Left colon (tissue), 2 donors: ENCODE measurements around the gene VWA7. TPM values are rescaled to one million over a fixed set of nuclear protein-coding genes. Genes with fewer than 3 reads are reported as not detected.
"Not testable (repeated sequence)": the region's sequence is repeated elsewhere in the genome, so short reads cannot be mapped to it uniquely, and the experiment has no call there.

Experiments used
- ATAC-seq: fragments of 200-7000 bp; cut with Tn5 transposase; one replicate; pipeline ENCODE4 v1.9.1; 2020; ENCODE audit warnings: mild to moderate bottlenecking, moderate library complexity
- DNase-seq, 2 donors: peaks; one replicate each; pipeline ENCODE4 v3.0.0-alpha.2; 2020
- intact Hi-C, 2 donors: fragments of 100-400 bp; cut with DNase I in 1 of 2; cut with micrococcal nuclease in 1 of 2; formaldehyde crosslinking; loops; one replicate each; pipeline versions ENCODE4 v1.11.2 to v1.14.0; 2022; cut with DNase I, micrococcal nuclease
- long read RNA-seq: library from polyadenylated mRNA; unstranded; transcript quantifications from one replicate; pipeline ENCODE4 v2.0.0, GENCODE V29; 2021
- total RNA-seq, 2 donors: library from RNA; stranded (reverse); fragmentation: NEBNext Ultra II Directional; extraction: Animal tissue kit (Norgen Biotek cat#: 25700); gene quantifications; one replicate each; pipeline ENCODE4 v1.2.1, GENCODE V29; 2021
- donor health status: DM: no; HTN: no; CAD: no.
- donor health status: DM: yes; HTN: yes; CAD: no.

VWA7 gene
- total RNA-seq, result 10 to 100 TPM; 11.4 to 11.8 TPM
- long read RNA-seq, result 0 reads

DNA sequence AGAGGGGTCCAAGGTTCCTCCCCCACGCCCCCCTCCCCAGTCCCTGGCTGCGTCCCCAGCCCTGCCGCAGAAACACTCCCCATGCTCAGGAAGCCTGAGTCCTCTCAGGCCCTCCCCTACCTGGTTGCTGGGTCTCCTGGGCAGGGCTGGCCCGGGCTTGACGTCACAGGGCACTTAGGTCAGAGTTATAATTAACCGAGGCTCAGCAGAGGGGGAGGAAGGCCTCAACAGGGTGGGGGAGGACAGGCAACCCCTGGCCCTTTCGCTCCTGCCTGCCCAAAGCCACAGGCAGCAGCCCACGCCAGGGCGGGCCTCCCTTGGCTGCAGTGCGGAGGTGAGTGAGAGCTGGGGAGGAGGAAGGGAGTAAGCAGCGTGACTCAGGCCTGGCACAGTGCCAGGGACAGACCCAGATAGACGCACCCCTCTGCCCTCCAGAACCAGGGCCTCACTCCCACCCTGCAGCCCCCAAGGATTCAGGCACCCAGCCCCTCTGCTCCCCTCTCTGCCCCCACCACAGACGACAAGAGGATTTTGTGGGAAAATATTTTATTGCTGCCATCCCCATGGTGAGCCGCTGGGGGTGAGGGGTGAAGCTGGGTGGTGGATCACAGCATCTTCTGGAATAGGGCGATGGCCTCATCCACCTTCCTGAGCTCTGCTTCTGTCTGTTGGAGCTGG is at the start of gene VWA7:
TSS of gene VWA7 (minus strand) at position 340 of the 678 bp plus-strand sequence. CDS start 549 bp downstream, outside the sequence.
- intact Hi-C loops, result no loop called here
- ATAC-seq (peak; percentile 75), DNase-seq (peak; percentile 80 to 88)

DNA sequence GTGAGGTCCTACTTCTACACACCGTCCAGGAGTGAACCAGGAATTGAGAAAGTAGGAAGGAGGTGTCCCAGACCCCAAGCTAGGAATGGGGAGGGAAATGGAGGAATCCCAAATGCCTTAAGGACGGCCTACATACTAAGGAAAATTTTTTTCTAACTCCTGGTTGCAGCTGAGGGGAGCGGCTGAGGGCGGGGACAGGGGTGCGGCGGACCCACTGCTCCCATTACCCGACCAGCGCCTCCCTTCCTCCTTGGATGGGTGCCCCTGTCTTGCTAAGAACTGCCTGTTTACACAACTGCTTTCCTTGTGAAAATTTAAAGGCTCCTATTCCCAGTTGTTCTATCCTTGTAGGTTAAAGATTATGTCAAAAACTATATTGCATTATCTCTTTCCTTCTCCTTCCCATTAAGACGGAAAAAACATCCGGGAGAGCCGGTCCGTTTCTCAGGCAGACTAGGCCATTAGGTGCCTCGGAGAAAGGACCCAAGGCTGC is 49.7 kb upstream of the VWA7 start:
- intact Hi-C loops, result no loop called here
- ATAC-seq, result peak; percentile 58
- peak; percentile 88 to 94 for DNase-seq

DNA sequence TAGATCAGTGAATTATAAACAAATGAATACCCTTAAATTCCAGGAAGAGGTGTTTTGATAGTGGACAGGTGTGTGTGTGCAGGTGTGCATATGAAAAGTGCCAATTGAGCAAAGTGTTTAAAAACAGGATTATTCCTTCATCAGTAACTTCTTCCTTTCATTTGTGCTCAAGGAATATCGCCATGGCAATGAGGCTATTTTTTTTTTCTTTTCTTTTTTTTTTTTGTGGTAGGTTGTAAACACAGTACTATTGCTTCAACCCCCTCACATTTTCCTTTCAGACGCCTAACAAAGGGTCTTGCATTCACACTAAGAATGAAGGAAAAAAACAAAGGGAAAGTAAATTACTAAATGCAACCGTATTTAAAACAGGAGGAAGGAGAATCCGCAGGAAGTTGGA is 48.4 kb upstream of the VWA7 start:
- intact Hi-C loops, result no loop called here
- DNase-seq (no peak), ATAC-seq (no peak)

DNA sequence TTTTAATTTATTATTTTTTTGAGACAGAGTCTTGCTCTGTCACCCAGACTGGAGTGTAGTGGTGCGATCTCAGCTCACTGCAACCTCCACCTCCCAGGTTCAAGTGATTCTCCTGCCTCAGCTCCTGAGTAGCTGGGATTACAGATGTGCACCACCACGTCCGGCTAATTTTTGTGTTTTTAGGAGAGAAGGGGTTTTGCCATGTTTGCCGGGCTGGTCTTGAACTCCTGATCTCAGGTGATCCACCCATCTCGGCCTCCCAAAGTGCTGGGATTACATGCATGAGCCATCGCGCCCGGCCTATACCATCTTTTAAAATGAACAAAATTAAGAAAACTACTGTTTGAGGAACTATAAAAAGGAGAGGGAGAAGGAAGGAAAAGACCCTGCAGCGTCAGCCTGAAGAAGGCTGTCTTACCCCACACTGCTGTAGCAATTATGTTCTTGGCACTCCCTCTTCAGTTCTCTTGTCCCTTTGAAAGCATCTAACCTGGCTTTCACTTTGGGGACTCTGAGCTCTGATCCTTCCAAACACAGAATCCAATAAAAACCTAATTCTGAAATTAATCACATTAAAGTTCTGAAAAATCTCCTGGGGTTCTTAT is 46.6 kb upstream of the VWA7 start:
- intact Hi-C loops, ATAC-seq: not testable (repeated sequence)

DNA sequence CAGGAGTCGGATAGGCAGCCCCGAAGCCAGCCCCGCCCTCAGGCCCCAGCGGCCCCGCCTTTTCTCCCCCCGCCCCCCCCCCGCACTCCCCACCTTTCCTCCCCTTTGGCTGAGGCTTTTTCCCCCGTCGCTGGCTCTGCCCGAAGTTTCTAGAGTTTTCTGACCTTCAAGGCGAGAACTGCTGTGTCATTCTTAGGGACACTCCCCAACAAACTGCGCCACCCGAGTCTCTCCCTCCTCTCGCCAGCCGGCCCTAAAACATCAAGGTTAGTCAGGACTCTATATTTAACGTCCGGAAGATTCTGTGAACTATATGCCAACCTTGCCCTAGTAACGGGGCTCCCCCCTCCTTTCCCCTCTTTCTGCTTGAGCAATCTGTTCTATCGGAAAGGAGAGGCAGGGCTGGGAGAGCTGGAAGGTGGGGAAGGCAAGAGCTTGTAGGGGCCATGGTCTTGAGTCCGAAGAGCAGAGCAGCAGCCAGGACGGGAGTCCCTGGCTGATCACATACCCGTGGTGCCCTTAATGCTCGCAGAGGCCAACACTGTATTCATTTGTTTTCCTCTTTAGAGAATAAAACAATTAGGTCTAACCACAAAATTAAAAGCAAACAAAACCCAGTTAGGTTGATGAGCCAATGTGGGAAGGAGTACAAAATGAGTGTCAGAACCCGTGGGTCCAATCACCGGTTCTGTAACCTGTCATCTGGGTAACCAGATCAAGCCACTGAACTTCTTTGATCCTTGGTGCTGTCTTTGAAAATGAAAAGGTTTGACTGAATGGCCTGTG is 45.1 kb upstream of the VWA7 start:
- DNase-seq, result peak; percentile 83 to 93
- intact Hi-C loops, result no loop called here
- peak; percentile 63 for ATAC-seq

More for the DNA sequence above, 46.6 kb upstream of the VWA7 start:
- not testable (repeated sequence) for DNase-seq

- intact Hi-C loops, result no loop called here
- DNase-seq (peak; percentile 89 to 96), ATAC-seq (peak; percentile 63)
Observed at GRCh38 chr6:31821301-31822035, 44.3 kb upstream of the VWA7 start.

DNA sequence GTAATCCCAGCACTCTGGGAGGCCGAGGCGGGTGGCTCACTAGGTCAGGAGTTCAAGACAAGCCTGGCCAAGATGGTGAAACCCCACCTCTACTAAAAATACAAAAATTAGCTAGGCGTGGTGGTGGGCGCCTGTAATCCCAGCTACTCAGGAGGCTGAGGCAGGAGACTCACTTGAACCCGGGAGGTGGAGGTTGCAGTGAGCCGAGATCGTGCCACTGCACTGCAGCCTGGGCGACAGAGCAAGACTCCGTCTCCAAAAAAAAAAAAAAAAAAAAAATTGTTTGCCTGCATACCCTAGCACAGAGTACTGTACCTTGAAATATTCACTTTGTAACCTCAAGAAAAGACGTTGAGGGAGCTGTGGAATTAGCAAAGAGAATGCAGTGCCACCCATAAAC is 43.3 kb upstream of the VWA7 start:
- DNase-seq, intact Hi-C loops: not testable (repeated sequence)

DNA sequence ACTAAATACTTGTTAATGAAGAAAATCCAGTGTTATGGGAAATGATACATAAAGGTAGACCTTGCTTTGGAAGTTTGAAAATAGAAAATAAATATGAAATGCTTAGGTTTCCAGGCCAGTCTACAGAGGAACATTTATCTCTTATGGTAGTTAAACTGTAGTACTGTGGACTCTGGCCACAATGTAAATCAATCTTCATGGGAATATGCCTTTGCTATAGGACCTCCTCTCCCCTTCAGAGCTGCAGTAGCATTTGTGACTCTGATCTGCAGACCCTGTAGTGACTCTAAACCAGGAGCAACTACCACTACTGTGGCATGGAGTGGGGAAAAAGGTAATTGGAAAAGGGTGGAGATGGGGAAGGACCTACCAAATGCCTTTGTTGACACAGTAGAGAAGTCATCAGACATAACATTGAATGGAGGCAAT is 42.8 kb upstream of the VWA7 start:
- ATAC-seq, result peak; percentile 24
- DNase-seq, result no peak
- intact Hi-C loops, result no loop called here

More for the DNA sequence above, 43.3 kb upstream of the VWA7 start:
- ATAC-seq, result not testable (repeated sequence)

- intact Hi-C loops, DNase-seq, ATAC-seq: not testable (repeated sequence)
Observed at GRCh38 chr6:31817929-31818511, 40.9 kb upstream of the VWA7 start.

GRCh38 chr6:31817133-31817928 is 40.2 kb upstream of the VWA7 start:
- intact Hi-C loops, DNase-seq, ATAC-seq: not testable (repeated sequence)

- DNase-seq (peak; percentile 93 to 98), ATAC-seq (peak; percentile 77)
- intact Hi-C loops, result no loop called here
Observed at GRCh38 chr6:31815025-31815838, 38.1 kb upstream of the VWA7 start, which contains the start of the genes HSPA1A and HSPA1L. Gene HSPA1A (plus strand): TSS chr6:31815543. CDS start chr6:31815757, 214 bp downstream. Gene HSPA1L (minus strand): TSS chr6:31815283. CDS start chr6:31811972, 3,311 bp downstream.

DNA sequence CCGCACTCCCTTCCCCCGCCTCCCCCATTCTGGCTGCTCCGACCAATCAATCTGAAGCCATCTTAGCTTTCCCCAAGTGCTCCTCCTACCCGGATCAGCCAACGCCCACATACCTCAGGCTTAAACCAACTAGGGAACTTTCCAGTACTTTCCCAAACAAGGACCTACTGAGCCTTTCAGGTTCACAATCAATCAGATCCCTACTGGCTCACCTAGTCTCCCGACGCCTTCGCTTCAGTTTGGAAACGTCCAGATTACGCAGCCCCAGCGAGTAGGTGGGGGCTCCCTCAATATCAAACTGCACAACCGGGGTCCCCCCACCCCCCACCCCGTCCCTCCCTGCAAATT is 37.5 kb upstream of the VWA7 start:
- ATAC-seq, result peak; percentile 83
- DNase-seq, result peak; percentile 92 to 99
- intact Hi-C loops, result no loop called here

GRCh38 chr6:31813465-31813849 is 36.3 kb upstream of the VWA7 start:
- intact Hi-C loops, result no loop called here
- ATAC-seq (no peak), DNase-seq (no peak)

DNA sequence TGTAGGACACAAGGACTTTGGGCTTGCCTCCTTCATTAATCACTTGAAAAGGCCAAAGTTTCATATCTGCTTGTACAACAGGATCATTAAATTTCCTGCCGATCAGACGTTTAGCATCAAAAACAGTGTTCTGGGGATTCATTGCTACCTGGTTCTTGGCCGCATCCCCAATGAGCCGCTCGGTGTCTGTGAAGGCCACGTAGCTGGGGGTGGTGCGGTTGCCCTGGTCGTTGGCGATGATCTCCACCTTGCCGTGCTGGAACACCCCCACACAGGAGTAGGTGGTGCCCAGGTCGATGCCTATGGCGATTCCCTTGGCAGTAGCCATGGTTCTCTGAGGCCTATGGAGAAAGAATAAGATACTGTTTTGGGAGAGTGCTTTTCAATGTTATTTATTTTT is 34.5 kb upstream of the VWA7 start:
- intact Hi-C loops, result no loop called here
- ATAC-seq (no peak), DNase-seq (no peak)

DNA sequence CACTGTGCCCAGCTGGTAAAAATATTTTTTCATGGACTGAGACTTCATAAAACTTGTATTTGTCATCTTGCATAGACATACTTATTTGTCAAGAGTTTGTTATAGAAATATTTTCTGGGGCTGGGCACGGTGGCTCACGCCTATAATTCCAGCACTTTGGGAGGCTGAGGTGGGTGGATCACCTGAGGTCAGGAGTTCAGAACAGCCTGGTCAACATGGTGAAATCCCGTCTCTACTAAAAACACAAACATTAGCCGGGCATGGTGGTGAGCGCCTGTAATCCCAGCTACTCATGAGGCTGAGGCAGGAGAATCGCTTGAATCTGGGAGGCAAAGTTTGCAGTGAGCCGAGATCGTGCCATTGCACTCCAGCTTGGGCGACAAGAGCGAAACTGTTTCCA is 31.5 kb upstream of the VWA7 start:
- DNase-seq, ATAC-seq, intact Hi-C loops: not testable (repeated sequence)

GRCh38 chr6:31806470-31807272 is 29.5 kb upstream of the VWA7 start, which contains the start of gene LSM2:
Gene LSM2 (minus strand): TSS chr6:31806966. CDS start chr6:31806757, 209 bp downstream.
- intact Hi-C loops, result no loop called here
- DNase-seq (peak; percentile 98), ATAC-seq (peak; percentile 99)
